ENCODE results near the gene RERE. TPM values are rescaled to one million over a fixed set of nuclear protein-coding genes. Genes with fewer than 3 reads are reported as not detected.

RERE gene
- total and polyA plus RNA-seq, 7 donors, result 38.8 to 308 (median 99.7) TPM

DNA sequence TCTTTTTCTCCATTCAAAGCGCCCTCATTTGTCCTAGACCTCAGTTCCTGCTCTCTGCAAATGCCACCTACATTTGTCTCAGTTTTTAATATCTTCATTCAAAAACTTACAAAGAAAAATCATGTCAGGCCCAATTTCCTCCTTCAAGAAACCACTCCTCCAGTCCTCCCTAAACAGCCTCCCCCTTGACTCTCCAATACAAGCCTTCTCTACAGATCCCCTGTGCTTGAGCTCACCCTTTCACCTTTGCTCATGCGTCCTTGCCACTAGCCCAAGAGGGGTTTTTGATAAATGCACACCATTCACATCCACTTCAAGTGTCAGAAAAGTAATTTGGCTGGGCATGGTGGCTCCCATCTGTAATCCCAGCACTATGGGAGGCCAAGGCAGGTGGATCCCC, 140.6 kb downstream of the RERE start:
- intact Hi-C loops (cut with DNase I), result loop anchor here in 1 of 2 donors (10.0 kb wide), 1 partner anchor 212 kb away; no protein-coding TSS in a partner anchor
- Histone ChIP-seq H3K4me3 (no peak overlapping the region), H3K27me3 (ENCODE audit: insufficient read depth in 3 of 3, low read length in 2 of 3) (no peaks in the 10 kb centered on the region), H3K9me3 (no peaks in the 10 kb centered on the region), H3K36me3 (ENCODE audit: insufficient read depth in 1 of 2, low read depth in 1 of 2) (no peaks in the 10 kb centered on the region), H3K27ac (no peak overlapping the region), H3K4me1 (peaks cover 13% of the 10 kb centered on the region)
- ATAC-seq (no peak), DNase-seq (no peak)
- TF ChIP-seq, protein P1, sequence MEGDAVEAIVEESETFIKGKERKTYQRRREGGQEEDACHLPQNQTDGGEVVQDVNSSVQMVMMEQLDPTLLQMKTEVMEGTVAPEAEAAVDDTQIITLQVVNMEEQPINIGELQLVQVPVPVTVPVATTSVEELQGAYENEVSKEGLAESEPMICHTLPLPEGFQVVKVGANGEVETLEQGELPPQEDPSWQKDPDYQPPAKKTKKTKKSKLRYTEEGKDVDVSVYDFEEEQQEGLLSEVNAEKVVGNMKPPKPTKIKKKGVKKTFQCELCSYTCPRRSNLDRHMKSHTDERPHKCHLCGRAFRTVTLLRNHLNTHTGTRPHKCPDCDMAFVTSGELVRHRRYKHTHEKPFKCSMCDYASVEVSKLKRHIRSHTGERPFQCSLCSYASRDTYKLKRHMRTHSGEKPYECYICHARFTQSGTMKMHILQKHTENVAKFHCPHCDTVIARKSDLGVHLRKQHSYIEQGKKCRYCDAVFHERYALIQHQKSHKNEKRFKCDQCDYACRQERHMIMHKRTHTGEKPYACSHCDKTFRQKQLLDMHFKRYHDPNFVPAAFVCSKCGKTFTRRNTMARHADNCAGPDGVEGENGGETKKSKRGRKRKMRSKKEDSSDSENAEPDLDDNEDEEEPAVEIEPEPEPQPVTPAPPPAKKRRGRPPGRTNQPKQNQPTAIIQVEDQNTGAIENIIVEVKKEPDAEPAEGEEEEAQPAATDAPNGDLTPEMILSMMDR (IDR thresholded peaks at IDR 0.05), result no peak
- 90 to 100% (median 96%) methylated on average over 2 of the region's 2 CpGs for WGBS, 3 donors

DNA sequence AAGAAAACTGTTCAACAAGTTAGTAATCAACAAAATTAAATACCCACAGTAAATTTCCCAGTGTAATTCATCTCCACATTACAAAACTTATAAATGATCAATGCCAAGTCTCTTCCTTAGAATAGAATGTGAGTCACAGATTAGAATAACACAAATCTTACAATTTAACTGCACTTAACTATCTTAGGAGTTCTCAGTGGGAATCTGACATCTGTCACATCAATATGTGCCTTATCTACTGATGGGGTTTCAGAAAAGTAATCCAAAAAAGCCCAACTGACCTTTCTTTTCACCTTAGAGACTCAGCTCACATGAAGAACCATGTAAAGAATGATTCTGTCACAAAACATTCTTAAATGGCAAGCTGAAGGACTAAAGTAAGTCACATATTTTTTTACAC, 141.4 kb downstream of the RERE start:
- H3K4me1 ChIP-seq, result peaks cover 20% of the 10 kb centered on the region
- no peaks in the 10 kb centered on the region for H3K9me3 ChIP-seq
- no peak overlapping the region for H3K4me3 ChIP-seq
- TF ChIP-seq, protein P1 (IDR thresholded peaks at IDR 0.05), result no peak
- no peak for DNase-seq
- no peak for ATAC-seq
- H3K36me3 ChIP-seq (ENCODE audit: insufficient read depth in 1 of 2, low read depth in 1 of 2), result no peaks in the 10 kb centered on the region
- no peak overlapping the region for H3K27ac ChIP-seq
- no peaks in the 10 kb centered on the region for H3K27me3 ChIP-seq (ENCODE audit: insufficient read depth in 3 of 3, low read length in 2 of 3)
- intact Hi-C loops (cut with DNase I), result loop anchor here in 1 of 2 donors (10.0 kb wide), 1 partner anchor 211 kb away; no protein-coding TSS in a partner anchor

DNA sequence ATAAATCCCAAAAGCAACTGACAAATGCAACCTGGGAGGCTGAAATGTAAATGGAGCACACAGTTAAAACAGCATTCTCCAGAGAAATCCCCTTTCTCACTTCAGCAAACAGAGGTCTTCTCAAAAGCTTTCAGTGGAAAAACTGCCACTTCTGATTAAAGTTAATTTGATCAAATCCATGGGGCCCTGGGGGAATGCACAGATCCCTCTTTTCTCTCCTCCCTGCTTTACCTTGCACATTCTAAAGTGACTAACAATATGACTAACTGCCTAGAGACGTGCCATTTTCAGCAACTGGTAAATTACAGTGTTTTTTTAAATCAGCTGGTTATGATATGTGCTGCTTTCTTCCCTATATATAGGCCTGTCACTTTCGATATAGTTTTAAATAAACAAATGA, 142.5 kb downstream of the RERE start:
- Histone ChIP-seq H3K27ac (no peak overlapping the region), H3K27me3 (ENCODE audit: insufficient read depth in 3 of 3, low read length in 2 of 3) (no peaks in the 10 kb centered on the region), H3K9me3 (no peaks in the 10 kb centered on the region), H3K4me1 (peaks cover 32% of the 10 kb centered on the region), H3K36me3 (ENCODE audit: insufficient read depth in 1 of 2, low read depth in 1 of 2) (no peaks in the 10 kb centered on the region), H3K4me3 (no peak overlapping the region)
- ATAC-seq (no peak), DNase-seq (no peak)
- TF ChIP-seq, protein P1 (IDR thresholded peaks at IDR 0.05), result no peak
- 73 to 91% (median 76%) methylated on average over 2 of the region's 2 CpGs for WGBS, 3 donors
- intact Hi-C loops (cut with DNase I), result loop anchor here (1.0 to 10.0 kb wide), 2 partner anchors 114 to 210 kb away; no protein-coding TSS in a partner anchor

DNA sequence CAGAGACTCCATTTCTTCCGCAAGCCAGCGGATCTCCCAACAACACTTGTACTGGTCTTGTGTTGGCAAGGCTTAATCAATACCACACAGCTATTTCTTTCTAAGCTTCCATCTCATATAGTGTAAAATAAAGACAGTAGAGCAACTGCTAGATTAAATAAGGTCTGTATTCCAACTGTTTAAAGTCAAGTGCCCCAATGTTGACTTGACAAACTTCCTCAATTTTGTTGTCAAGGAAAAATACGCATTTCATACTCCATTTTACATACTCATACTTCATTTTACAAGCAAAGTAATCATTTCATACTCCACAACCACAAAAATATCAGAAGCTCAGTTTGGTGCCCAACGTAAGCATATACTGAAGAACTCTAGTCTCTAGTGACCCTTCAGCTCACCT, 143.0 kb downstream of the RERE start:
- DNase-seq, result no peak
- no peaks in the 10 kb centered on the region for H3K27me3 ChIP-seq (ENCODE audit: insufficient read depth in 3 of 3, low read length in 2 of 3)
- intact Hi-C loops (cut with DNase I), result loop anchor here (1.0 to 10.0 kb wide), 2 partner anchors 113 to 210 kb away; no protein-coding TSS in a partner anchor
- TF ChIP-seq, protein P1 (IDR thresholded peaks at IDR 0.05), result no peak
- H3K4me1 ChIP-seq, result peaks cover 32% of the 10 kb centered on the region
- 92 to 97% (median 95%) methylated on average over 4 of the region's 4 CpGs for WGBS, 3 donors
- H3K36me3 ChIP-seq (ENCODE audit: insufficient read depth in 1 of 2, low read depth in 1 of 2), result no peaks in the 10 kb centered on the region
- H3K27ac ChIP-seq, result no peak overlapping the region
- H3K9me3 ChIP-seq, result no peaks in the 10 kb centered on the region
- no peak overlapping the region for H3K4me3 ChIP-seq
- no peak for ATAC-seq
